Upper lobe of left lung (tissue), 6 donors: ENCODE results near the gene CACNA2D1. TPM values are rescaled to one million over a fixed set of nuclear protein-coding genes. Genes with fewer than 3 reads are reported as not detected.

Experiments used
- ATAC-seq, 2 donors: fragments of 200-7000 bp; cut with Tn5 transposase; one replicate each; pipeline ENCODE4 v1.9.1; 2022; ENCODE audit warnings: mild to moderate bottlenecking in 2 of 2, moderate library complexity in 2 of 2; ENCODE audit not compliant: low FRiP score in 2 of 2
- DNase-seq, 2 donors: peaks; one replicate each; pipeline ENCODE4 v3.0.0-alpha.2; 2019 to 2020
- H3K27ac ChIP-seq, 4 donors: fragments of 200-600 bp; sonication (generic); one replicate each; pipeline ENCODE4 v1.5.1; 2016 to 2019
- H3K27me3 ChIP-seq, 4 donors: fragments of 200-600 bp; sonication (generic); one replicate each; pipeline ENCODE4 v1.5.1; 2017 to 2019
- H3K36me3 ChIP-seq, 4 donors: fragments of 200-600 bp; sonication (generic); one replicate each; pipeline ENCODE4 v1.5.1; 2016 to 2019
- H3K4me1 ChIP-seq, 4 donors: fragments of 200-600 bp; sonication (generic); one replicate each; pipeline ENCODE4 v1.5.1; 2018 to 2019
- H3K4me3 ChIP-seq, 4 donors: fragments of 200-600 bp; sonication (generic); one replicate each; pipeline ENCODE4 v1.5.1; 2017 to 2019; ENCODE audit warnings: mild to moderate bottlenecking in 2 of 4, moderate library complexity in 1 of 4
- H3K9me3 ChIP-seq, 4 donors: fragments of 200-600 bp; sonication (generic); one replicate each; pipeline ENCODE4 v1.5.1; 2018 to 2019
- CTCF ChIP-seq, 6 experiments: fragments of 450-650 bp in 4 of 6; fragments of 200-600 bp in 2 of 6; sonication (generic) in 2 of 6; IDR thresholded peaks; one replicate each; pipeline ENCODE4 v1.5.1; 2016 to 2019; ENCODE audit warnings: antibody characterized with exemption in 6 of 6
- EP300 ChIP-seq, 4 donors: sonication (generic); formaldehyde crosslinking; IDR thresholded peaks; one replicate each; pipeline ENCODE4 v1.5.1; 2017; ENCODE audit warnings: antibody characterized with exemption in 4 of 4, control low read depth in 2 of 4
- POLR2A ChIP-seq, 4 donors: fragments of 450-650 bp; IDR thresholded peaks; one replicate each; pipeline ENCODE4 v1.5.1; 2016 to 2017; ENCODE audit warnings: antibody characterized with exemption in 4 of 4, mild to moderate bottlenecking in 2 of 4
- POLR2AphosphoS5 ChIP-seq, 2 donors: sonication (generic); formaldehyde crosslinking; IDR thresholded peaks; one replicate each; pipeline ENCODE4 v1.5.1; 2017; ENCODE audit warnings: antibody characterized with exemption in 2 of 2
- WGBS, 2 donors: methylation state at CpG; one replicate each; pipeline ENCODE4 v1.1.5; 2017 to 2018; 5-methylcytosine and 5-hydroxymethylcytosine counted together
- total RNA-seq, 6 donors: library from RNA; depleted of rRNA in 4 of 6; stranded (reverse); fragments of >200 nt in 4 of 6; gene quantifications; one replicate each; pipeline versions ENCODE4 v1.1.0 to v1.2.1, GENCODE V29; 2016 to 2021
- donor health status: DM: no; HTN: no; CAD: no; lungs with moderate emphysema.
- donor health status: DM: no; HTN: yes; CAD: no; lungs with severe emphysema.

The CACNA2D1 gene
- total RNA-seq, 6 donors from 2014 or later: 6.7 to 85.9 (median 9.6) TPM

GRCh38 chr7:82450759-82451158 is 7.2 kb upstream of the CACNA2D1 start:
- 76 to 78% methylated on average over 7 of the region's 7 CpGs for WGBS, 2 donors
- H3K9me3 ChIP-seq: no peaks in the 10 kb centered on the region
- H3K27me3 ChIP-seq: no peaks in the 10 kb centered on the region
- ATAC-seq (no peak), DNase-seq (no peak)
- no peak overlapping the region for H3K4me3 ChIP-seq
- no peaks in the 10 kb centered on the region for H3K4me1 ChIP-seq
- TF ChIP-seq POLR2A (IDR thresholded peaks at IDR 0.05): no peak
- no peak for TF ChIP-seq CTCF (IDR thresholded peaks at IDR 0.05)
- TF ChIP-seq EP300 (IDR thresholded peaks at IDR 0.05): no peak
- TF ChIP-seq POLR2AphosphoS5 (IDR thresholded peaks at IDR 0.05): no peak
- no peaks in the 10 kb centered on the region for H3K36me3 ChIP-seq
- no peak overlapping the region for H3K27ac ChIP-seq

- Histone ChIP-seq H3K4me3 (no peak overlapping the region), H3K9me3 (no peaks in the 10 kb centered on the region), H3K36me3 (no peaks in the 10 kb centered on the region), H3K4me1 (no peaks in the 10 kb centered on the region), H3K27ac (no peak overlapping the region), H3K27me3 (no peaks in the 10 kb centered on the region)
- TF ChIP-seq EP300 (IDR thresholded peaks at IDR 0.05) (no peak), POLR2AphosphoS5 (IDR thresholded peaks at IDR 0.05) (no peak), POLR2A (IDR thresholded peaks at IDR 0.05) (no peak), CTCF (IDR thresholded peaks at IDR 0.05) (no peak)
- DNase-seq (no peak), ATAC-seq (no peak)
- 74 to 80% methylated on average over 2 of the region's 2 CpGs for WGBS, 2 donors
Measured at GRCh38 chr7:82449910-82450309, 6.3 kb upstream of the CACNA2D1 start.

GRCh38 chr7:82446897-82447296 is 3.3 kb upstream of the CACNA2D1 start:
- Histone ChIP-seq H3K9me3 (no peaks in the 10 kb centered on the region), H3K4me1 (peaks cover 0 to 25% (median 8%) of the 10 kb centered on the region in 4 donors), H3K27me3 (peaks cover 0 to 3% (median 1%) of the 10 kb centered on the region in 4 donors), H3K4me3 (no peak overlapping the region), H3K36me3 (no peaks in the 10 kb centered on the region), H3K27ac (no peak overlapping the region)
- TF ChIP-seq POLR2A (IDR thresholded peaks at IDR 0.05): no peak
- no peak for TF ChIP-seq EP300 (IDR thresholded peaks at IDR 0.05)
- TF ChIP-seq POLR2AphosphoS5 (IDR thresholded peaks at IDR 0.05): no peak
- no peak for TF ChIP-seq CTCF (IDR thresholded peaks at IDR 0.05)
- no peak for ATAC-seq
- no peak for DNase-seq

GRCh38 chr7:82445271-82445670 is 1.7 kb upstream of the CACNA2D1 start:
- Histone ChIP-seq H3K27me3 (peaks cover 0 to 3% (median 1%) of the 10 kb centered on the region in 4 donors), H3K4me1 (peaks cover 0 to 25% (median 8%) of the 10 kb centered on the region in 4 donors), H3K36me3 (no peaks in the 10 kb centered on the region), H3K4me3 (no peak overlapping the region), H3K27ac (no peak overlapping the region), H3K9me3 (no peaks in the 10 kb centered on the region)
- TF ChIP-seq POLR2AphosphoS5 (IDR thresholded peaks at IDR 0.05): no peak
- no peak for TF ChIP-seq EP300 (IDR thresholded peaks at IDR 0.05)
- no peak for TF ChIP-seq CTCF (IDR thresholded peaks at IDR 0.05)
- no peak for TF ChIP-seq POLR2A (IDR thresholded peaks at IDR 0.05)
- DNase-seq (no peak), ATAC-seq (no peak)
- WGBS, 2 donors: 89% methylated on average over 3 of the region's 3 CpGs

- Histone ChIP-seq H3K36me3 (no peaks in the 10 kb centered on the region), H3K27ac (peak overlapping the region; percentile 76 to 87 (median 84)), H3K4me3 (peak overlapping the region; percentile 56 to 75 (median 68)), H3K9me3 (no peaks in the 10 kb centered on the region), H3K4me1 (peaks cover 0 to 25% (median 8%) of the 10 kb centered on the region in 4 donors), H3K27me3 (peaks cover 0 to 3% (median 1%) of the 10 kb centered on the region in 4 donors)
- ATAC-seq (peak in 1 of 2 donors; percentile 49), DNase-seq (peak in 1 of 2 donors; percentile 25)
- TF ChIP-seq EP300 (IDR thresholded peaks at IDR 0.05) (no peak), CTCF (IDR thresholded peaks at IDR 0.05) (peak in 1 of 6 experiments; percentile 18), POLR2A (IDR thresholded peaks at IDR 0.05) (no peak)
- WGBS, 2 donors: 27 to 62% methylated on average over 6 to 21 of the region's 22 CpGs
Measured at GRCh38 chr7:82444220-82444909, 788 bp upstream of the CACNA2D1 start.
